GM21360 (cell line): ENCODE results near the gene UBASH3A.
"Not testable (repeated sequence)": the region's sequence is repeated elsewhere in the genome, so short reads cannot be mapped to it uniquely, and the experiment has no call there.

Experiments used
- ATAC-seq: cut with Tn5 transposase; IDR thresholded peaks from one replicate; pipeline ENCODE4 v1.9.1; 2021; ENCODE audit warnings: mild to moderate bottlenecking, moderate library complexity; ENCODE audit not compliant: unreplicated experiment

UBASH3A gene

DNA sequence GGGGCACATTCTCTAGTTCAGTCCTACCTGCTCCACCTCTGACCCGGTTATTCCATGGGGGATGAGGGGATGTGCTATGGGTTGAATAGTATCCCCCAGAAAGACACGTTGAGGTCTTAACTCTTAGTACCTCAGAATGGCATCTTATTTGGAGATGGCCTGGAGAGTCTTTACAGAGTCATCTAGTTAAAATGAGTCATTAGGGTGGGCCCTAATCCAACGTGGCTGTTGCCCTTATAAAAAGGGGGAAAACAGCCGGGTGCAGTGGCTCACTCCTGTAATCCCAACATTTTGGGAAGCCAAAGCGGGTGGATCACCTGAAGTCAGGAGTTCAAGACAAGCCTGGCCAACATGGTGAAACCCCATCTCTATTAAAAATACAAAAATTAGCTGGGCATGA lies 13.5 kb upstream of the UBASH3A start:
- no peak for ATAC-seq

DNA sequence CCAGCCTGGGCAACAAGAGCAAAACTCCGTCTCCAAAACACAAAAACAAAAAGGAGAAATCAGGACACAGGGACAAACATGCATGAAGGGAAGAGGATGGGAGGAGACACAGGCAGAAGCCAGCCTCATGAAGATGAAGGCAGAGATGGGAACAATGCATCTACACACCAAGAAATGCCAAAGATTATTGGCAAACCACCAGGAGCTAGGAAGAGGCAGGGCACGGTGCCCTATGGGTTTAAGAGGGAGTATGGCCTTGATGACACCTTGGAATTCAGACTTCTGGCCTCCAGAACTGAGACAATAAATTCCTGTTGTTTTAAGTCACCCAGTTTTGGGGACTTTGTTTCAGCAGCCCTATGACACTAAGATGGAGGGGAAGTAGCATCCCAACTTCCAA lies 13.0 kb upstream of the UBASH3A start:
- ATAC-seq, result no peak

DNA sequence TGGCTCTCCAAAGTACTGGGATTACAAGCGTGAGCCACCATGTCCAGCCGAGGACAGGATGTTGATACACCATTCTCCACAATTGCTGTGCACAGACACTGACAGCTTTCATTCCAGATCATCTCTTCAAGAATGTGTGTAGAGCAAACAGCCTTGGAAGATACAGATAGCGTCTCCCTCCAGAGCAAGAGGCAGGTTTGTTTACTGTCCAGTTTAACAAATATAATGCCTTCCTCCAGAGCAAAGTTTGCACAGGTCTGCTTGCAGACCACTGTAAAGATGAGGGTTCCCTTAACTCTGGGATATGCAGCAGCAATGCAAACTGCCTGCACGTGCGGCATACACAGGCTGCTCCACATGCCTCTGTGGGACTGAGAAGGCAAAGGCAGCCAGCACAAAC lies 12.4 kb upstream of the UBASH3A start:
- ATAC-seq, result no peak

DNA sequence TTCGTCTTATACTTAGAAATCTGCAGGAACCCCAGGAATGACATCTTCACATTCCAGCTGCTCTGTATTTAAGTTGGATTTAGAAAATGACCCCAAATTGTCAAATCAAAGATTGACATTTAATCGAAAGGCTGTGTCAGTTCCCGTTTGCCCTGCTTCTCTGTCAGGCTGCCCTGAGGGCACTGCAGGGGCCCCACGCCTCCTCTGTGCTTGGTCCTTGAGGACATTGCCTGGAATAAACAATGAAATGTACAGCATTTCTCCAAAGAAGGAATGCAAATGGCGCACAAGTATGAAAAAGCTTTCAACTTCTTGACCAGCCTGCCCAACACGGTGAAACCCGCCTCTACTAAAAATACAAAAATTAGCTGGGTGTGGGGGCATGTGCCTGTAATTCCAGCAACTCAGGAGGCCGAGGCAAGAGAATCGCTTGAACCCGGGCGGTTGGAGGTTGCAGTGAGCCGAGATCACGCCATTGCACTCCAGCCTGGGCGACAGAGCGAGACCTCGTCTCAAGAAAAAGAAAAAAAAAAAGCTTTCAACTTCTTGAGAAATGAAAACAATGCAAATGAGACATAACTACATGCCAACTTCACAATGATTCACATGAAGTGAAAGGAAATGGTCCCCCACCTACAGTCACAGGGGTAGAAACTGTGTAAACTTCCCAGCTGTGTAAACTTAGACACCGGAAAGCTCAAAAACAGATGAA lies 10.8 kb upstream of the UBASH3A start:
- peak; percentile 61 for ATAC-seq

DNA sequence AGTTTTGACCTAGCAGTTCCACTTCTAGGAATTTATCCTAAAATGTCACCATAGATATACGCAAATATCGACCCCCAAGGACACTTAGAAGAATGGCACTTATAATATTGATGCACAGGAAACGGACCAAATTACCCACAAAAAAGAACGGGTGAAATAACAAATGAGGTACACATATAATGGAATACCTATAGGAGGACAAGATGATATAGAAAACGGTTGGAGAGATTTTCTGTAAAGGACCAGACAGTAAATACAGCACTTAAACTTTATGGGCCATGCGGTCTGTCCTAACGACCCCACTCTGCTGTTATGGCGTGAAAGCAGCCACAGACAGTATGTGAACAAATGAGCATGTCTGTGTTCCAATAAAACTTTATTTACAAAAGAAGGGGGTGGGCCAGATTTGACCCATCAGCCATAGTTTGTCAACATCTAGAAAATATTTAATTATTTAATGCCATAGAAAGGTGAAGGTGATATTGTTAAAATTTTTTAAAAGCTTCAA lies 10.2 kb upstream of the UBASH3A start:
- peak; percentile 5 for ATAC-seq

DNA sequence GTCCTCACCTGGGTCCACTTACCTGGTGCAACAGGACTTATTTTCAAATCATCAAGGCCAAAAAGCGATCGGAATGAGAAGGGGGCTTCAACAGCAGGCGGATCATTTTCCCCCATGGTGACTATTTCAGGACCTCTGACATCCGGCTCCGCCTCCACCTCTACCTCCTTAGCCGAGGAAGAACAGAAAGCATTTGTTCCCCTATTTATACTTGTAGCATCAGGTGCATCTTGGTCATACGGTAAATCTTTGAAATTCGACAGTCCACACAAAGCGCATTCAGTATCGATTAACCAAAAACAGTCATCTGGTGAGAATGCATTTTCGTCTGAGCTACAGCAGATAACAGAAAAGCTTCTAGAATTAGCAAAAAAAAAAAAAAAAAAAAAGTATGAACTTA lies 8.4 kb upstream of the UBASH3A start:
- ATAC-seq, result no peak

DNA sequence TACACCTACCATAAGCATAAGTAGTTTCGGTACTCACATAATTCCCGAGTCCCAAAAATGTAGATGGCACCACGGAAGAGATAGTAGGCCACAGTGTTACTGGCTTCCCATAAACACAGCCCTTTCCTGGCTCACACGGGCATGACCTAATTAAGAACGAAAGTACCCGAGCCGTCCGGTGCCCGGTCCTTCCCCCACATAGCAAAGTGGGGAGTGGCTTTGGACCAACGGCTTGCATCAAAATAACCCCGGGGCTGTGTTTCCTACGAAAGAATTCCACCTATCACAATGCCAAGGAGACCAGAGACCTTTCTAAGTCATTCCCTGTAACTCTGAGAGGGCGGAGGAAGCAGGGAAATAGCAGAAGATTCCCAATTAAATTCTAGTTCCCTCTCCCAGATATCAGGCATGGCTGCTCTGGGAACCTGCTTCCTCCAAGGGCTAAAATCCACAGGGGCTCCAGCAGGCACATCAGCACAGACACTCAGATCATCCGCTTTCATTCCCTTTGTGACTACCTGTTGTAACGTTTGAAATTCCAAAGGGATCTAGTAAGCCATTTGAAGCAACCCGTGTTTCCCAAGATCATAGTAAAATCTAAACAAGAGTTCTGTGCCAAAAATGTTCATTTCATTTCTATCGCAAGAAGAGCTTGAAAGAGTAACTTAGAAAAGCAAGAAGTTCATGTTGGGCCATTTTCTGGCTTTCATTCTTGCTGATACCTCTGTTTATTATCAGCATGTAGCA lies 7.6 kb upstream of the UBASH3A start, which contains the start of gene TMPRSS3:
Gene TMPRSS3, minus strand, starts transcription at position 148 of the 747 bp plus-strand sequence. CDS start 635 bp downstream, outside the sequence.
- ATAC-seq, result no peak

DNA sequence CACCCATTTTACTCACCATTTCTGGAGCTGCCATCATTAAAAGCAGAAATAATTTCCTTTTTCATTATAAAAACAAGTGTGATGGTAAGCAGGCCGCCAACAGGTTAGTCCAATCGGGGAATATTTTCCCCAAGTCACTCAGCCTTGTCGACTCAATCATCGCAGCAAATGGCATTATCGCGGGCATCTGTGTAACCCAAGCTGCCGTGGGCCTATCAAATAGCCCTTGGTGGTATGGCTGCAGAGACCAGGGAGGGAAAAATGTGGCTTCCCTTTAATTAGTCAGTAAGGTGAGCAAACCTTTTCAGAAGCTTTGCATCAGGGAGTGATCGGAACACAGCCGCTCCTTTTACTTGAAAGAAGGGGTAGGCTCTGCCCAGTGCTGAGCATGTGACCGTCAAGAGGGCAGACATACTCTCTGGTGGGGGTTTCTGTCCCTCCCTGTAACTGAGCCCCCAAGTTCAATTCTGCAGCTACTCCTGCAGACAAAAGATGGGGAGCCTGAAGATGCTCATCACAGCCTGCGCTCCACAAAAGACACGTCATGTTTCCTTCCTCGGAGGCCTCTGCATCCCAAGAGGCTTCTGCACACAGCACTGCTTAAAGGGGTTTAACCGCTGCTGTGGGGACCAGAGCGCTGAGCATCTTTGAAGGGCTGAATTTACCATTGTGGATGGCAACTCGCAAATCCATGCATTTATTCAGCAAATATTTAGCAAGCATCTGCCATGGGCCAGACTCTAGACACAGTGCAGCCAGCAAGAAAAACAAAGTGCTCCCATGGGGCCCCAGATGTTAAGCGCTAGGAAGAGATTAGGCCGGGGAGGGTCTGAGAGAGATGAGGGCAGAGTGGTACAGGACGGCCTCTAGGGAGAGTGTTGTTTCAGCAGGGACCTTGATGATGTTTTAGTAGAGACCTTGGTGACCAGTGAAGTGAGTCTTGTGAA lies 6.6 kb upstream of the UBASH3A start:
- ATAC-seq, result no peak

DNA sequence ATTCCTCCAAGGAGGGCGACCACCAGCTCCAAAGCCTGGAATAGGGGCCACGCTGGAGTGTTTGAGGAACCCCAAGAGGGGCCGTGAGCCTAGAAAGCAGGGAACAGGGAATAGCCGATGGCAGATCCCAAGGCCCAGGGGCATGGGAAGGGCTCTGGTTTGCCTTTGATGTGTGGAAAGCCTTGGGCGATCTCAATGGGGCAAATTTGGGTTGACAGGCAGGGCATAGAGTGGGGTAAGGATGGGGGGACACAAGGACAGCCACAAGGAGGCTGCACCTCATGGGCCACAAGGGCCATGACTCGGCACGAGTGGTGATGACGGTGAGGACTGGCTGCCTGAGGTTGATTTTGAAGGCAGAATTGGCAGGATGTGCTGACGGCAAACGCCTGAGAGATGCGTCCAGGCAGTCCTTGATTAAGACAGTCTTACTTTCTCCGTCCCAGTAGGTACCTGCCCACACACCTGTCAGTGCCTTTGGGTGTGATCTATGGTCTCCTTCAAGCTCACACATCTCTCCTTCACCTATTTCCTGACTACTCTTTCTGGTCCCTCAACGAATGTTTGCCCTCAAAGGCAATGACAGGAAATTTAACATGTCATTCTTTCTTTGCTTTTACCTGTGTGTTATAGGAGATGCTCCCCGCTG lies 5.8 kb upstream of the UBASH3A start:
- ATAC-seq, result no peak

DNA sequence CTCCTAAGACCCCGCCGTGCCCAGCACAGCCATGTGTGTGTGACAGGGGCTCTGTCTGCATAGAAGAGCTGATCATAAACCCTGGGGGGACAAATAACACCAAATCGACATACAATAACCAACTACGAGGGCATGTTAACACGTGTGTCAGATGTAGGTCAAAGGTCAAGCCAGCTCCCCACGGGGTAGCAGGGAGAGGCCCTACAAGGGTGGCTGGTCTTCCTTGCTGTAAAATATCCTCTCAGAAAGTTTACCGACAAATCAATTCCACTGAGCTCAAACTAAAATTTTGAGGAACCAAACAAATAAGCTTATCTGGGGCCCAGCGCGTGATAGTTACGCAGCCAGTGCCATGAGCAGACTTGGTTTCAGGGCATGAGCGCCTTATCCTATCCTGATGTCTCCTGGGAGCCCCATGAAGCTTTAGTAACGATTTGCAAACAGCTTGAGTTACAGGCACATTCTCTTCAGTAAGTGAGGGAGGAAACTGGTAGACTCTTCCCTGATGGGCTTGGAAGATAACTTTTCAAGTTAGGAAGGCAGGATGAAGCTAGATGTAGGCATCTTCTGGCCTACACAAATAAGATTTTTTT lies 5.2 kb upstream of the UBASH3A start:
- ATAC-seq, result no peak

DNA sequence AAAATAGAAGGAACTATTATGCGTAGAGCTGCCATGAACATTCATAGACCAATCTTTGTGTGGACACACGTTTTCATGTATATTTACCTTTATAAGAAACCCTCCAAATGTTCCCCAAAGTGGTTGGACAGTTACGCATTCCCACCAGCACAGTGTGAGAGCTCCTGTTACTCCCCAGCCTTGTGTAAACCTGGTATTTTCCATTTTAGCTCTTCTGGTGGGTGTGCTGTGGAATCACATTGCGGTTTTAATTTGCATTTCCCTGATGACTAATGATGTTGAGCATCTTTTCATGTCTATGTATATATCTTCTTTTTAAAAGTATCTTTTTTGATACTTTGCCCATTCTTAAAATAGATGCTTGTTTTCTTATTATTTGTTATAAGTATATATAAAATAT lies 3.2 kb upstream of the UBASH3A start:
- ATAC-seq, result no peak

DNA sequence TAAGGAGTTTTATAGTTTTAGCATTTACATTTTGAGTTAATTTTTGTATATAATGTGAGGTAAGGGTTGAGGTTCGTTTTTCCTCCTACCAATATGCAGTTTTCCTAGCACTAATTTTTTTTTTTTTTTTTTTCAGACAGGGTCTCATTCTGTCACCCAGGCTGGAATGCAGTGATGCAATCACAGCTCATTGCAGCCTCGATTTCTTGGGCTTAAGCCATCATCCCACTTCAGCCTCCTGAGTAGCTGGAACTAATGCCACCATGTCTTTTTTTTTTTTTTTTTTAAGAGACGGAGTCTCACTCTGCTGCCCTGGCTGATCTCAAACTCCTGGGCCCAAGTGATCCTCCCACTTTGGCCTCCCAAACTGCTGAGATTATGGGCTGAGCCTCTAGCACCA lies 2.5 kb upstream of the UBASH3A start:
- no peak for ATAC-seq

DNA sequence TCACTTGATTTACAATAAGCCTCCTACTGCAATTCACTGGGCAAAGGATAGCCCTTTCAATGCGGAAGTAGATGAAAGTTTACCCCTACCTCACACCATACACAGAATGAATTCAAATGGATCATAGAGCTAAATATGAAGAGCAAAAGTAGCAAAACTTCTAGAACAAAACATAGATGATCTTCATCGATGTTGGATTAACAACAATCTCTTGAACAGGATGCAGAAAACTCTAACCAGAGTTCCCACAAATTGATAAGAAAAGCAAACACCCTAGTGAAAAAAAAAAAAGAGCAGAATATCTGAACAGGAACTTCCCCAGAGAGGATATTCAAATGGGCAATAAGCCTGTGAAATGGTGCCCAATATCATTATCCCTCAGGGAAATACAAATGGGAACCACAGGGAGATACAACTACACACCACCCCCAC lies 1.9 kb upstream of the UBASH3A start:
- no peak for ATAC-seq

DNA sequence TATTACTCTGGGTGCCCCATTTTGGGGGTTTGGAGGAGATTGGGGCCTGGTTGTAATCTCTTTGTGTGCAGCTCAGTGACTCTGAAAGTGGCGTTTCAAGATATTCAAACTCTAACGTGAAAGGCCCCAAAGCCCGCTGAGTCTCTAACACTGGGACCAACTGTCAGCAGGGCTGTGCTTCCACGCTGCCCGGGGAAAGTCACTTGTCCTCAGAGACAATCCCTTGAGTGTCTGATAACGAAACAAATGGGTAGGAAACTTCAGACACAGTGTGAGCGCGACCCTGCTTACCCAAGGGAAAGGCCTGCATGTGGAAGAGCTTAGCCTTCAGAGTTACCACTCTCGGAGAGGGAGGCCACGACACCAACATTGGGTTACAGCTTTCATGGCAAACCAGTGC lies 837 bp downstream of the UBASH3A start:
- ATAC-seq, result no peak

DNA sequence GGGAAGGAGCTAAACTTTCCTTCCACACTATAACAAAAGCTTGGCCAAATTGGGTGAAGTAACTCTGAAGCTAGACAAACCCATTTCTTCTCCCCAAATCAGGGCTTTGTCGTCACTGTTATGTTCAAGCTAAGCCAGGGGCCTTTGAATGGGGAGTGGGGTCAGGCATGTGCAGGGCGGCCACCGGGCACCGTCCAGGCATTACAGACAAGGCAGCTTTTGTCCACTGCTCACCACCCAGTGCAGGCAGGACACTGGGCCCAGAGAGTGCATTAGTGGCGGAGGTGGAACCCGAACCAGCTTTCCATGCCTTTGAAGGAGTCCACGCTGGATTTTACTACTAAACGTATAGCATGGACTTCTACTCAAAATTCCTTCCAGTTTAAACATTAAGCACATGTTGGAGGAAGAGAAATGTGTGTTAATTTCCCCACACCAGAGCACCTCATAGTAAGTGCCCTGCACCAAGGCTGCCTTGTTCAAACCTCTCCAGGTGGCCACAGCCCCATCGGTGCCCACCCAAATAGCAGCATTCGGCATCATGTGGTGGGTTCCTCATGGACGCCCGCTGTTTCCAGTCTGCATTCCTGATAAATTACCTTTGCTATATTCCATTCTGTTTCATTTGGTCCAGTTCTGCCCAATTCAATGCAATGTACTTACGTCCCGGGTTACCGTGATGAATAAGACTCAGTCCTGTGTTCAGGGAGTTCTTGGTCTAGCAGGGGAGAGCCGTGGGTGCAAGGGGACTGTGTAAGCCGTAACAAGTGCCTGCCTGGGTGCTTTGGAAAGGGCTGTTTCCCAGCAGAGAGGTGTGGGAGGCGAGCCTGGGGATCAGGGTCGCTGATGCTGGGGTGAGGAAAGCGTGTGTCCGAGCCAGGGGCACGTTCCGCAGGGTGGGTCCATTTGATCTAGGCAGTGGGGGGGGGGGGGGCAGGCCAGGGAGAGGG lies 1.6 kb downstream of the UBASH3A start:
- ATAC-seq, result no peak

DNA sequence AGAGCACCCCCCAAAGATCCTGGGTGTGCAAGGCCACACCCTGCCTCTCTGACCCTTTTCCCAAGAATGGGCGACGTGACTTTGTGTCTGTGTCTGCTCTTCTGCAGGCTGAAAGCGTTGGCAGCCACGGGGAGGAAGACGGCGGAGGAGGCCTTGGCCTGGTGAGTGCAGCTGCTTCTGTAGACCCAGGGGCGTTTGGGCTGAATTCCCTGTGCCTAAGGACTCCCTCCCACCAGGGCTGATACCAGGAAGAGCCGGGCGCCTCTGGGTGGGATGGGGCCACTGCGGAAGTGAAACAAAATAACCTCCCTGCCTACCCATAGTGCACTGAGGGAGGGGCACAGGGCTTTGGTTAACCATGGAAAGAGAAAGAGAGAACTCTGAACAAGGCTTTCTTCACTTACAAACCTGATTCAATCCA lies 2.5 kb downstream of the UBASH3A start:
- ATAC-seq, result no peak

DNA sequence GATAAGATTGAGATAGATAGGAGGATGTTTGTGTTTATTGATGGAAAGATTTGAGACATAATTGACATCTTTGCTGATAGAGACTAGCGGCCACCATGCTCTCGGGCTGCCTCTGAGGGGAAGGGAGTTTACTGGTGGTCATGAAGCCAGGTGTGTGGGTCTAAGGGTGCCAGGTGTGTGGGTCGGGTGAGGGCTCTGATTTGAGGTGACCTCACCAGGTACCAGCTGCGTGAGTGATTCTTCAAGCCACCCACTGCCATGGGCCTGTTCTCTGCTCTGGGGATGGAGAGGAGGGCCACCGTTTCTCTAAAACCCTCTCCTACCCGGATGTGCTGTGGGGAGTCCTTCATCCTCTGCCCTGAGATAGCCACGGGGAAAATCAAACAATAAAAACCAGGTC lies 3.2 kb downstream of the UBASH3A start:
- no peak for ATAC-seq

DNA sequence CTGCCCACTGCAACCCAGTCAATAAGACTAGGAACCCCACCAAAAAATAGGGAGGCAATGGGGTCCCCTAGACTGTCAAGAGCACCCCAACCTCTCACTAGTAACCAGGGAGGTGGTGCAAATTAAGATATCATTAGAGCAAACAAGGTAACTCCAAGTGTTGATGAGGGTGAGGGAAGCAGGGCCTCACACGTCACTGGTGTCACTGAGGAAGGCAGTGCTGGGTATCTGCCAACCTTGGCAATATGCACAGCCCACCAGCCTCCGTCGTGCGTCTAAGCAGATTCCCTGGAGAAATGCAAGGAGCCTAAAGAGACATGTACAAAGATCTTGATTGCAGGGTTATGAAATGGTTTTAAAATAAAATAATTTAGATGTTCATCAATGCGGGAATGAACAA lies 3.8 kb downstream of the UBASH3A start:
- ATAC-seq, result no peak

DNA sequence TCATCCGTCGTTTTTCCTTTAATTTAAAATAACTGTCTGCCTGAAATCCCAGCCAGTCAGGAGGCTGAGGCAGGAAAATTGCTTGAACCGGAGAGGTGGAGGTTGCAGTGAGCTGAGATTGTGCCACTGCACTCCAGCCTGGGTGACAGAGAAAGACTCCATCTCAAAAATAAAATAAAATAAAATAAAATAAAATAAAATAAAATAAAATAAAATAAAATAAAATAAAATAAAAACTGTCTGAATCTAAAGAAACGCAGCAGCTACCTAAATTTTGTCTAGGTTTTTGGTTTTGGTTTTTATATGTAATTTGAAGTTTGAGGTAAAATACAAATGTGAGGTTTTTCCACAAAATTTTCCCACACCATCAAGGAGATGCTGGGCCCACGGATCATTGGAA lies 5.0 kb downstream of the UBASH3A start:
- ATAC-seq, result not testable (repeated sequence)
